Activated T-cell treated with anti-CD3 and anti-CD28 coated beads, Interleukin-2, amount 50 U/mL, for 72 hours (primary cell): ENCODE results near the gene EFCAB9. TPM values are rescaled to one million over a fixed set of nuclear protein-coding genes. Genes with fewer than 3 reads are reported as not detected.
A peak's percentile ranks its signal among the peaks of the same experiment; 100 is the strongest.
"Not testable (repeated sequence)": the region's sequence is repeated elsewhere in the genome, so short reads cannot be mapped to it uniquely, and the experiment has no call there.

Source experiments
- ATAC-seq, 2 donors: fragments of 150-1000 bp; cut with Tn5 transposase; replicated peaks in 1 of 2; 2 replicates each; pipeline ENCODE4 v1.10.0; 2021; ENCODE audit warnings: moderate library complexity in 2 of 2, mild to moderate bottlenecking in 1 of 2
- DNase-seq, 2 donors: peaks; one replicate each; pipeline ENCODE4 v3.0.0; 2021 to 2022; ENCODE audit warnings: mixed read lengths in 1 of 2
- H3K27ac Mint-ChIP-seq: one replicate; pipeline ENCODE4 v1.8.0; 2022; ENCODE audit warnings: mild to moderate bottlenecking, moderate library complexity, mixed read lengths
- H3K27me3 Mint-ChIP-seq: one replicate; pipeline ENCODE4 v1.8.0; 2022; ENCODE audit warnings: low read depth, mixed read lengths
- H3K36me3 Mint-ChIP-seq, 2 donors: one replicate each; pipeline ENCODE4 v1.8.0; 2022; ENCODE audit warnings: mixed read lengths in 2 of 2, mild to moderate bottlenecking in 1 of 2; ENCODE audit not compliant: insufficient read depth in 2 of 2
- H3K4me1 Mint-ChIP-seq: one replicate; pipeline ENCODE4 v1.8.0; 2022; ENCODE audit warnings: low read depth, mixed read lengths
- H3K4me3 Mint-ChIP-seq, 2 donors: one replicate each; pipeline ENCODE4 v1.8.0; 2022; ENCODE audit warnings: mild to moderate bottlenecking in 2 of 2, mixed read lengths in 2 of 2, moderate library complexity in 2 of 2
- H3K9me3 Mint-ChIP-seq, 2 donors: one replicate each; pipeline ENCODE4 v1.8.0; 2022; ENCODE audit warnings: mixed read lengths in 2 of 2
- total RNA-seq, 2 donors: library from RNA; stranded (reverse); gene quantifications; one replicate each; pipeline ENCODE4 v1.2.3, GENCODE V29; 2022

Gene EFCAB9
- not detected for total RNA-seq

DNA sequence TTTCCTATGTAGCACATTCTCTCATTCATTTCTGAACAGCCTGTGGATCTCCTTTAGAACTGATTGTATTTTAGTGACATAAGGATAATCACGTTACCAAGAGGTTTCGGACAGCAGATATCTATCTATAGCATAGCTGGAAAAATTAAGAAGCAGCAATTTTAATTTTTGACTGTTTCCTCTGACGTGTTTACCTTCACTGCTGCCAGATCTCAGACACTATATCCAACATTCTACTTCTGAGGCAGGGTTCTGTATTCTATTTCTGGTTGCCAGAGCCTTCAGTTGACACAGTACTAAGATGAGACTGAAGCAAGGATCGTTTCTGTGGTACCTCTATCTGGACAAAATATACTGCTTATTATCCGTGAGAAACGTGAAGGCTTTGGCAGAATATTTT, at the start of gene EFCAB9:
Gene EFCAB9, plus strand, starts transcription at position 301 of the 400 bp plus-strand sequence. Its CDS starts 1 bp downstream, at position 302.
- Mint-ChIP-seq H3K9me3 (no peaks in the 10 kb centered on the region), H3K36me3 (no peaks in the 10 kb centered on the region), H3K4me1 (no peaks in the 10 kb centered on the region), H3K27me3 (peaks cover 14% of the 10 kb centered on the region), H3K27ac (no peak within 1 kb of the TSS), H3K4me3 (no peak within 1 kb of the TSS)
- DNase-seq (no peak), ATAC-seq (no peak)

- peaks cover 64% of the 10 kb centered on the region for H3K4me1 Mint-ChIP-seq
- peaks cover 3 to 8% of the 10 kb centered on the region in 2 donors for H3K36me3 Mint-ChIP-seq
- H3K4me3 Mint-ChIP-seq = no peak overlapping the region
- ATAC-seq (no peak), DNase-seq (no peak)
- no peak overlapping the region for H3K27ac Mint-ChIP-seq
- no peaks in the 10 kb centered on the region for H3K9me3 Mint-ChIP-seq
- H3K27me3 Mint-ChIP-seq = no peaks in the 10 kb centered on the region
These were observed 49.6 kb upstream of the EFCAB9 start for GRCh38 chr5:172144291-172144815.

GRCh38 chr5:172144931-172145869, 48.8 kb upstream of the EFCAB9 start:
- Mint-ChIP-seq H3K4me1 (peaks cover 60% of the 10 kb centered on the region), H3K36me3 (peaks cover 2 to 5% of the 10 kb centered on the region in 2 donors)
- no peak for DNase-seq

DNA sequence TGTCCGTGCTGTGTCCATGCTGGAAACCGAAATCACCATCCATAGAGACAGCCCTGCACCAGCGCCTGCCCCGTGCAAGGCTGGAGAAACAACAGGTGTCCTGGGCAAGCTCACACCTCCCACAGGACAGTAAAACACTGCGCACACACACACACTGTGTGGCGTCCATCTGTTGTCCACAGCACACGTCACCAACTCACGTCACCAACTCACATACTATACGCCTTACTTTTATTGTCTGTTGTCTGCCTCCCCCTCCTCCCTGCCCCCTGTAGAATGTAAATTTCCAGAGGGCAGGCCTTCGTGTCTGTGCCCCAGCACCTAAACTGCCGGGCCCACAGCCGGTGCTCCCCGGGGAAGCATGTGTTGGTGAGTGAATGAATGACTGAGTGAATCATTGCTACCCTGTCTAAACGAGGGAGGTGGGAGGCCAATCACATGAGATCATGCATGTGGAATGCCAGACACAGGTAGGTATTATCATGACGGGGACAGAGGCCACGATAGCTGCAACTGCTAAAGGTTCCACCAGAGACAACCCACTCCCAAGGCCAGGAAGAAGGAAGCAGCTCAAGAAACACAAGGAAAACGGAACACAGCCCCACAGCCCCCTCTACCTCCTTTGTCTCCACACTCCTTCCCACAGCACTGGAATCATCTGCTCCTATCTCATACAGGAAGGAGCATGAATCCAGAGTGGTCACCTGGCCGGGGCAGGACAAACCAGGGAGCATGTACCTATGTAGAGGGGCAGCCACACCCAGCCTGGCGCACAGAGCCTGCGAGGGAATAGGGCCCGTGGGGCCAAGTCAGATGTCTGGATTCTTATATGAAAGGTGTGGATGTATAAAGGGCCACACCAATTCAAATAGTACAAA, 47.9 kb upstream of the EFCAB9 start:
- H3K4me1 Mint-ChIP-seq = peaks cover 61% of the 10 kb centered on the region
- no peak overlapping the region for H3K4me3 Mint-ChIP-seq
- DNase-seq = no peak
- peak overlapping the region; percentile 75 for H3K27ac Mint-ChIP-seq
- no peaks in the 10 kb centered on the region for H3K9me3 Mint-ChIP-seq
- H3K27me3 Mint-ChIP-seq = no peaks in the 10 kb centered on the region
- H3K36me3 Mint-ChIP-seq = peaks cover 5% of the 10 kb centered on the region in 2 donors
- ATAC-seq = no peak

More at GRCh38 chr5:172144931-172145869, 48.8 kb upstream of the EFCAB9 start:
- Mint-ChIP-seq H3K9me3 (no peaks in the 10 kb centered on the region), H3K4me3 (no peak overlapping the region), H3K27me3 (no peaks in the 10 kb centered on the region), H3K27ac (peak overlapping the region; percentile 6)
- ATAC-seq = no peak

DNA sequence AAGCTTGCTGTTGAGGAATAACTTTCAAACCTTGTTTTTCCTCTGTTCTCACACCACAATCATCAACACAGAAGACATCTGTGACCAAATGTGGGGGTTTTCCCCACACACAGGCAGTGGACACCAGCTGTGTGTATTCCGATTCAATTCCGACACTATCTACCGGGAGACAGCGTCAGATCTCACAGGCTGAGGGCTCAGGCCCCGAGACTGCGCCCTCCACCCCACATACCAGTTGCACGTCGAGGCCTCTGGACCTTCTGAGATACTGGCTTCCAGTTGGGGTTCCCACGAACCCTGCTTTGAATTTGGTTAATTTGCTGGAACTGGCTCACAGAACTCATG, 47.3 kb upstream of the EFCAB9 start:
- peaks cover 64% of the 10 kb centered on the region for H3K4me1 Mint-ChIP-seq
- H3K4me3 Mint-ChIP-seq = no peak overlapping the region
- no peaks in the 10 kb centered on the region for H3K9me3 Mint-ChIP-seq
- peaks cover 6% of the 10 kb centered on the region in 2 donors for H3K36me3 Mint-ChIP-seq
- DNase-seq = no peak
- no peaks in the 10 kb centered on the region for H3K27me3 Mint-ChIP-seq
- H3K27ac Mint-ChIP-seq = peak overlapping the region; percentile 93
- ATAC-seq = no peak

GRCh38 chr5:172147857-172148256, 46.1 kb upstream of the EFCAB9 start:
- peak overlapping the region; percentile 93 for H3K27ac Mint-ChIP-seq
- no peaks in the 10 kb centered on the region for H3K27me3 Mint-ChIP-seq

GRCh38 chr5:172148381-172148780, 45.6 kb upstream of the EFCAB9 start:
- H3K4me3 Mint-ChIP-seq = no peak overlapping the region
- ATAC-seq (no peak), DNase-seq (no peak)
- peak overlapping the region; percentile 93 for H3K27ac Mint-ChIP-seq
- no peaks in the 10 kb centered on the region for H3K9me3 Mint-ChIP-seq
- H3K27me3 Mint-ChIP-seq = no peaks in the 10 kb centered on the region
- peaks cover 10 to 13% of the 10 kb centered on the region in 2 donors for H3K36me3 Mint-ChIP-seq
- peaks cover 59% of the 10 kb centered on the region for H3K4me1 Mint-ChIP-seq

More at GRCh38 chr5:172147857-172148256, 46.1 kb upstream of the EFCAB9 start:
- Mint-ChIP-seq H3K4me3 (no peak overlapping the region), H3K36me3 (peaks cover 10% of the 10 kb centered on the region in 2 donors), H3K9me3 (no peaks in the 10 kb centered on the region), H3K4me1 (peaks cover 64% of the 10 kb centered on the region)
- DNase-seq (no peak), ATAC-seq (peak in 1 of 2 donors; percentile 55)

GRCh38 chr5:172149073-172149472, 44.9 kb upstream of the EFCAB9 start:
- Mint-ChIP-seq H3K36me3 (peaks cover 10 to 17% of the 10 kb centered on the region in 2 donors), H3K4me1 (peaks cover 57% of the 10 kb centered on the region), H3K27ac (peak overlapping the region; percentile 15), H3K27me3 (no peaks in the 10 kb centered on the region), H3K9me3 (no peaks in the 10 kb centered on the region), H3K4me3 (no peak overlapping the region)
- DNase-seq (no peak), ATAC-seq (no peak)

DNA sequence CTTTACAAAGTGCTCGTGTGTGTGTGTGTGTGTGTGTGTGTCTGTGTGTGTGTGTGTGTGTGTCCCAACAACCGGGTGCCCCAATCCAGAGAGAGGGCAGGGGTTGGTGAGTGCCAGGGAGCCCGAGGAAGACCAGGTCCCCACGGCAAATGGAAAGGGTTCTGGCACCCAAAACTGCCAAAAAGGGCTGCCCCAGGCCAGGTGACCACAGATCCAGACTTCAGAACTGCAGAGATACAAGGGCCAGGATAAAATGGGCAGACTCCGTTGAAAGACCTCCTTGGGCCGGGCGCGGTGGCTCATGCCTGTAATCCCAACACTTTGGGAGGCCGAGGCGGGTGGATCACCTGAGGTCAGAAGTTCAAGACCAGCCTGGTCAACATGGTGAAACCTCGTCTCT, 44.5 kb upstream of the EFCAB9 start:
- Mint-ChIP-seq H3K4me1 (peaks cover 57% of the 10 kb centered on the region), H3K36me3 (peaks cover 12 to 20% of the 10 kb centered on the region in 2 donors), H3K27ac (peak overlapping the region; percentile 15)
- H3K9me3 Mint-ChIP-seq, H3K27me3 Mint-ChIP-seq, H3K4me3 Mint-ChIP-seq, ATAC-seq, DNase-seq: not testable (repeated sequence)

GRCh38 chr5:172150514-172151425, 43.2 kb upstream of the EFCAB9 start:
- DNase-seq (peak in 1 of 2 donors; percentile 37), ATAC-seq (peak; percentile 58 to 65)
- H3K4me1 Mint-ChIP-seq = peaks cover 63% of the 10 kb centered on the region
- H3K9me3 Mint-ChIP-seq = no peaks in the 10 kb centered on the region
- no peaks in the 10 kb centered on the region for H3K27me3 Mint-ChIP-seq
- H3K4me3 Mint-ChIP-seq = peak overlapping the region; percentile 65 to 71
- peak overlapping the region; percentile 91 for H3K27ac Mint-ChIP-seq
- peaks cover 14 to 24% of the 10 kb centered on the region in 2 donors for H3K36me3 Mint-ChIP-seq

DNA sequence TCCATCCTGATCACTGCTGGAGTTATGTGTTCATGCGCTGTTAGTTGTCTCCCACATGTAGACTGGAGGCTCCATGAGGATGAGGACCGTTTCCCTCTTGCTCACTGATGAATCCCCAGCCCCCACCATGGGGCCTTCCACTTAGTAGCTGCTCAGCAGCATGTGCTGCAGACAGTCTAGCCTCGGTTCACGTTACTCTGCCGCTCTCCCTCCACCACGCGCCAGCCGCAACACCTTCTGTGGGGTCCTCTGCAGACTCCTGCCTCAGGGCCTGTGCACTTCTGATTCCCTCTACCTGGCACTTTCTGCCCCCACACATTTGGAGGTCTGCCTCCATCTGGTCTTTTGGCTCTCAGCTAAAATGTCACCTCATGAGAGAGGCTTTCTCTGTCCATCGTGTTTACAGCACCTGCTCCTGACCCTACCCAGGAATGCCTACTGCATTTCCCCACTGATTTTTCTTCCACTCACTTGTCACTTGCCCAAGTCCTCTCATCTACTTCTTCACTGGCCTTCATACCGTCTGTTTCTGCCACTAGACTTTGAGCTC, 42.2 kb upstream of the EFCAB9 start:
- H3K27me3 Mint-ChIP-seq = no peaks in the 10 kb centered on the region
- ATAC-seq (no peak), DNase-seq (no peak)
- peaks cover 69% of the 10 kb centered on the region for H3K4me1 Mint-ChIP-seq
- H3K27ac Mint-ChIP-seq = peak overlapping the region; percentile 68
- H3K4me3 Mint-ChIP-seq = peak overlapping the region; percentile 65 to 71
- H3K36me3 Mint-ChIP-seq = peaks cover 17 to 24% of the 10 kb centered on the region in 2 donors
- H3K9me3 Mint-ChIP-seq = no peaks in the 10 kb centered on the region

DNA sequence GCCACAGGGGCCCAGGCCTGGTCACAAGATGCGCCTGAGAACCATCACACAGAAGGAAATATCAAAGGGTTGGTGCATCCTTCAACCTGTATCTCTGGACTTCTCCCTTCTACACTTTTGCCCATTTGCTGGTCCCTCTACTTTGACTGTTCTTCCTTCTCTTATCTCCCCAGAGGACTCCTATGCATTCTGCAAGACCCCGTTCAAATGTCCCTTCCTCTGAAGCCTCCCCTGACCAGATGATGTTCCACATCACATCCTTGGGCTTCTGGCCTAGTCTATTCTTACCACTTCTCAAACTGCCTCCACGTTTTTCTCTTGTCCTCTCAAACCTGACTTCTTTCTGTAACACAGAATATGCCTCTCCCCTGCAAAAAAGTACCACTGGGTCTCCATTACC, 40.3 kb upstream of the EFCAB9 start:
- H3K4me3 Mint-ChIP-seq = no peak overlapping the region
- peaks cover 21 to 24% of the 10 kb centered on the region in 2 donors for H3K36me3 Mint-ChIP-seq
- H3K4me1 Mint-ChIP-seq = peaks cover 59% of the 10 kb centered on the region
- H3K9me3 Mint-ChIP-seq = no peaks in the 10 kb centered on the region
- no peak for ATAC-seq
- peak overlapping the region; percentile 51 for H3K27ac Mint-ChIP-seq
- no peaks in the 10 kb centered on the region for H3K27me3 Mint-ChIP-seq
- no peak for DNase-seq
